DND-41 (cell line): ENCODE results near the gene LAMC1.

Experiments
- ATAC-seq: fragments of 200-7000 bp; cut with Tn5 transposase; 3 replicates; pipeline ENCODE4 v1.9.1; 2021; ENCODE audit warnings: low read depth; ENCODE audit not compliant: insufficient read depth
- DNase-seq: peaks from one replicate; pipeline ENCODE4 v3.0.0-alpha.2; 2020
- H2AFZ ChIP-seq: 2 replicates; pipeline ENCODE4 v1.6.0; 2012; ENCODE audit warnings: low read depth, low read length
- H3K27ac ChIP-seq: 2 replicates; pipeline ENCODE4 v1.5.1; 2012; ENCODE audit warnings: low read length, inconsistent platforms
- H3K27me3 ChIP-seq: fragments of 200-600 bp; sonication (generic); 2 replicates; pipeline ENCODE4 v1.6.0; 2012; ENCODE audit warnings: low read length, mild to moderate bottlenecking, inconsistent platforms; ENCODE audit not compliant: insufficient read depth, poor library complexity
- H3K36me3 ChIP-seq: 2 replicates; pipeline ENCODE4 v1.5.1; 2012; ENCODE audit warnings: low read length, inconsistent platforms; ENCODE audit not compliant: insufficient read depth
- H3K4me1 ChIP-seq: 2 replicates; pipeline ENCODE4 v1.5.1; 2012; ENCODE audit warnings: mild to moderate bottlenecking, low read length; ENCODE audit not compliant: insufficient read depth
- H3K4me2 ChIP-seq: 2 replicates; pipeline ENCODE4 v1.6.0; 2012; ENCODE audit warnings: mild to moderate bottlenecking, moderate library complexity, low read length, inconsistent platforms; ENCODE audit not compliant: insufficient read depth
- H3K4me3 ChIP-seq, 2 experiments: fragments of 200-600 bp in 1 of 2; shearing (Covaris generic) in 1 of 2; 2 replicates each; pipeline ENCODE4 v1.5.1; 2012 to 2016; ENCODE audit warnings: inconsistent platforms in 2 of 2, low read length in 2 of 2, mild to moderate bottlenecking in 2 of 2, low read depth in 1 of 2, moderate library complexity in 1 of 2
- H3K79me2 ChIP-seq: 2 replicates; pipeline ENCODE4 v1.6.0; 2012; ENCODE audit warnings: low read length, inconsistent platforms; ENCODE audit not compliant: insufficient read depth
- H3K9ac ChIP-seq: 2 replicates; pipeline ENCODE4 v1.6.0; 2012; ENCODE audit warnings: low read depth, mild to moderate bottlenecking, inconsistent platforms, low read length, moderate library complexity
- H3K9me3 ChIP-seq: 2 replicates; pipeline ENCODE4 v1.5.1; 2012; ENCODE audit warnings: low read length, moderate library complexity, mild to moderate bottlenecking, inconsistent platforms; ENCODE audit not compliant: insufficient read depth, severe bottlenecking
- H4K20me1 ChIP-seq: 2 replicates; pipeline ENCODE4 v1.6.0; 2012; ENCODE audit warnings: low read length; ENCODE audit not compliant: insufficient read depth
- EZH2 ChIP-seq: IDR thresholded peaks from 3 replicates; pipeline ENCODE4 v1.6.1; 2012; ENCODE audit warnings: borderline replicate concordance, low read depth, mild to moderate bottlenecking, moderate library complexity, low read length, inconsistent platforms; ENCODE audit not compliant: severe bottlenecking
- TF ChIP-seq, protein P1 (sequence below): IDR thresholded peaks from 2 replicates; pipeline ENCODE4 v1.5.1; 2012; ENCODE audit warnings: borderline replicate concordance, low read length, moderate library complexity, mild to moderate bottlenecking; ENCODE audit not compliant: poor library complexity, severe bottlenecking; ENCODE audit errors: extremely low read depth

The LAMC1 gene

DNA sequence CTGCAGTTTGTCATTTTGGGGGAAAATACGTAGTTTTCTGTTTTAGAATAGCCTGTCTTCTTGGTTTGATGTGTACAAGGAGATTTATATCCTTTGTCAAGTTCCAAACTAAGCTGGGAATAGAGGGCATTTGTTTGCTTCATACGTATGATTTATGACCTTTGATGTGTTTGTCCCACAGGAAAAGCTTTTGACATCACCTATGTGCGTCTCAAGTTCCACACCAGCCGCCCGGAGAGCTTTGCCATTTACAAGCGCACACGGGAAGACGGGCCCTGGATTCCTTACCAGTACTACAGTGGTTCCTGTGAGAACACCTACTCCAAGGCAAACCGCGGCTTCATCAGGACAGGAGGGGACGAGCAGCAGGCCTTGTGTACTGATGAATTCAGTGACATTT is 79.9 kb downstream of the LAMC1 start:
- Histone ChIP-seq H3K36me3 (no peaks in the 10 kb centered on the region), H3K4me1 (no peaks in the 10 kb centered on the region), H4K20me1 (no peaks in the 10 kb centered on the region), H2AFZ (no peak overlapping the region), H3K9ac (no peak overlapping the region), H3K27me3 (peaks cover 4% of the 10 kb centered on the region), H3K9me3 (no peaks in the 10 kb centered on the region), H3K79me2 (no peaks in the 10 kb centered on the region), H3K4me2 (no peak overlapping the region), H3K4me3 (no peak overlapping the region), H3K27ac (no peak overlapping the region)
- ATAC-seq, result no peak
- TF ChIP-seq, protein P1, sequence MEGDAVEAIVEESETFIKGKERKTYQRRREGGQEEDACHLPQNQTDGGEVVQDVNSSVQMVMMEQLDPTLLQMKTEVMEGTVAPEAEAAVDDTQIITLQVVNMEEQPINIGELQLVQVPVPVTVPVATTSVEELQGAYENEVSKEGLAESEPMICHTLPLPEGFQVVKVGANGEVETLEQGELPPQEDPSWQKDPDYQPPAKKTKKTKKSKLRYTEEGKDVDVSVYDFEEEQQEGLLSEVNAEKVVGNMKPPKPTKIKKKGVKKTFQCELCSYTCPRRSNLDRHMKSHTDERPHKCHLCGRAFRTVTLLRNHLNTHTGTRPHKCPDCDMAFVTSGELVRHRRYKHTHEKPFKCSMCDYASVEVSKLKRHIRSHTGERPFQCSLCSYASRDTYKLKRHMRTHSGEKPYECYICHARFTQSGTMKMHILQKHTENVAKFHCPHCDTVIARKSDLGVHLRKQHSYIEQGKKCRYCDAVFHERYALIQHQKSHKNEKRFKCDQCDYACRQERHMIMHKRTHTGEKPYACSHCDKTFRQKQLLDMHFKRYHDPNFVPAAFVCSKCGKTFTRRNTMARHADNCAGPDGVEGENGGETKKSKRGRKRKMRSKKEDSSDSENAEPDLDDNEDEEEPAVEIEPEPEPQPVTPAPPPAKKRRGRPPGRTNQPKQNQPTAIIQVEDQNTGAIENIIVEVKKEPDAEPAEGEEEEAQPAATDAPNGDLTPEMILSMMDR, result no peak
- TF ChIP-seq EZH2, result no peak
- DNase-seq, result no peak

DNA sequence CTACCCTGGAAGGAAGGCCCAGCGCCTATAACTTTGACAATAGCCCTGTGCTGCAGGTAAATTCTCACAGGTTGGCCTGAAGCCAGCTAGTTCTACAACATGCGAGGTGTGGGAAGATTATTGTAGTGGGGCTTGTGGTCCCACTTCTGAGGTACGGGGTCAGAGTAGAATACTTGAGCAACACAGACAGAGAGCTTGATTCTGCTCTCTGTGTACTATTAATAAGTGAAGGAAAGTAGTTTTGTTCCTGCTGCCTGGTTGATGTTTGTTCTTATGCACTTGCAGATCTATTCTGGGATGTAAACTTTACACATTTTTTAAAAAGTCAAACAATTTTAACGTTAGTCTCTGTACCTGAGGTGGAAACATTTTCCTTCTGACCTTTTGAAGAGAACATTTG is 80.4 kb downstream of the LAMC1 start:
- peaks cover 5% of the 10 kb centered on the region for H3K27me3 ChIP-seq
- DNase-seq (no peak), ATAC-seq (no peak)
- H4K20me1 ChIP-seq, result no peaks in the 10 kb centered on the region
- H3K9me3 ChIP-seq, result no peaks in the 10 kb centered on the region
- no peaks in the 10 kb centered on the region for H3K36me3 ChIP-seq
- no peaks in the 10 kb centered on the region for H3K4me1 ChIP-seq
- no peak overlapping the region for H3K9ac ChIP-seq
- no peak overlapping the region for H3K4me2 ChIP-seq
- H3K4me3 ChIP-seq, result no peak overlapping the region
- H3K79me2 ChIP-seq, result no peaks in the 10 kb centered on the region
- no peak for TF ChIP-seq EZH2
- H3K27ac ChIP-seq, result no peak overlapping the region
- no peak overlapping the region for H2AFZ ChIP-seq

DNA sequence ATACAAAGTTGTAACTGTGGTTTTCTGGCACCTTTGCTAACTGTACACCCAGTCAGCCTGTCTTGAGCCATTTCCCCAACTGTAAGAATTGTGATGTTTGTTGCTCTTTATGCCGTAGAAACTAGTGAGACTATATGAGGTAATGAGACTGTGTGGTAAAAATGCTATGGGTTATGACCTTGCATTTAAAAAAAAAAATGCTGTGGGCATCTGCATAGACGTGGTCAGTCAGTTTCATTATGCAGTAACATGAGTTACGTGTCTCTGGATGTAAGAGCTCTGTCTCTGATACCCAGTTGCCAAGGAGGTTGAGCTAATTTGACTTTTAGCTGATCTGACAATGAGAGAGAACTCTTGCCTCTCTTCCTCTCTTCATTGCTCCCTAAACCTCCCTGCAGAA is 82.2 kb downstream of the LAMC1 start:
- Histone ChIP-seq H3K4me1 (no peaks in the 10 kb centered on the region), H3K36me3 (no peaks in the 10 kb centered on the region), H3K9ac (no peak overlapping the region), H3K79me2 (no peaks in the 10 kb centered on the region), H3K27ac (no peak overlapping the region), H3K4me3 (no peak overlapping the region), H3K9me3 (no peaks in the 10 kb centered on the region), H3K27me3 (peaks cover 4% of the 10 kb centered on the region), H2AFZ (no peak overlapping the region), H4K20me1 (no peaks in the 10 kb centered on the region), H3K4me2 (no peak overlapping the region)
- TF ChIP-seq, protein P1, result no peak
- no peak for TF ChIP-seq EZH2
- DNase-seq (no peak), ATAC-seq (no peak)

DNA sequence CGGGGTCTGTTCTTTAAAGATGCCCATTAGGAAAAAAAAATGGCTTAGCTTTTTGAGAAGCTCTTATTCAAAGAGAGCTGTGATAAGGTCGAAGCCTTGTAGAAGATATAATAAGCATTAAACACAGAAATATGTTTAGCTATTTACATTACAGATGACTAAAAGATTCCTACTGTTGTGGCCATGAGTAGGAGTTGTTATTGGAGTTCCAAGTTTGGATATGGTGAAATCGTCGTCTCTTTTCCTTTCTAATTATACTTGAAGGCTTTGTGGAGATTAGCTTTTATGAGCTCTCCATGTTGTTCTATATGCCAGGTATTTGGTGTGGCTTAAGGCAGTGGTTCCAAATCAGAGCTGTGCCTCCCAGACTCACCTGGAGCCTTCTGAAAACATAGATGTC is 82.9 kb downstream of the LAMC1 start:
- H3K79me2 ChIP-seq, result no peaks in the 10 kb centered on the region
- H2AFZ ChIP-seq, result no peak overlapping the region
- no peak for ATAC-seq
- TF ChIP-seq, protein P1, result no peak
- TF ChIP-seq EZH2, result no peak
- no peaks in the 10 kb centered on the region for H3K36me3 ChIP-seq
- H3K9ac ChIP-seq, result no peak overlapping the region
- no peaks in the 10 kb centered on the region for H4K20me1 ChIP-seq
- no peak overlapping the region for H3K27ac ChIP-seq
- peaks cover 4% of the 10 kb centered on the region for H3K27me3 ChIP-seq
- H3K4me3 ChIP-seq, result no peak overlapping the region
- DNase-seq, result no peak
- H3K4me1 ChIP-seq, result no peaks in the 10 kb centered on the region
- no peaks in the 10 kb centered on the region for H3K9me3 ChIP-seq
- H3K4me2 ChIP-seq, result no peak overlapping the region
